ENCODE measurements around the gene ZNF554. TPM values are rescaled to one million over a fixed set of nuclear protein-coding genes. Genes with fewer than 3 reads are reported as not detected.

The ZNF554 gene
- polyA plus RNA-seq, 1 of the 3 experiments (the other 2 are of a cell fraction) = 1.7 TPM

DNA sequence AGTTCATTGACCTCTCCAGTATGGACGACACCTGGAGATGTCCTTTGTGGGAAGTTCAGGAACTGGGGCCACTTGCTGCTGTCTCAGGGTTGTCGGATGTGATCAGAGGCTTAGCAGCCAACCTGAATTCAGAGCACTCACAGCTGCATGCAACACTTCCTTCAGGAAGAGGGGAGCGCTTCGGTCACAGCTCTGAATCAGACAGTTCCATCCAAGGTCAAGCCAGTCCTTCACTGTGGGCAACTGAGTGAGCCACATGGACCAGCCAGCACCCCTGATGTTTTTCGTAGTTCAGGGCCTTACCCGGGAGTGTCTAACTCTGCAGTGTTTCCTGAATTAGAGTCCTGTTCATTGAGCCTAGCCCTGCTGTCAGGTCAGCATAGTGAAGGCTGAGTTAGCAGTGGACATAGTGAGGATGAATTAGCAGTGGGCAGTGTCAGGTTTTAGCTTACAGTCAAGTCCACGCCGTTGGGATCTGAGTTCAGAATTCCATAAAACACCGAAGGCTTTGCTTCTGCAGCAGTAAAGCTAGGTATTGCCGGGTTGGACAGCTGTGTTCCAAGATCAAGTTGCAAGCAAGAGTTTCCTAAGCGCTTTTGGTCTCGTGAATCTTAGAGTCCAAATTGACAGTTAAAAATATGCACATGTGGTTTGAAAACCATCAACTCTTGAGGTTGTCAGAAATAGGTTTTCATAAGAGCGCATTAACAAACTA is 26.7 kb downstream of the ZNF554 start:
- H3K36me3 ChIP-seq (replicated peaks in 1 of 2; ENCODE audit: control insufficient read depth in 1 of 2, insufficient read depth in 2 of 2, low read length in 1 of 2) = peaks cover 3 to 22% of the 10 kb centered on the region in 2 experiments
- WGBS (ENCODE audit: low lambda C conversion rate) = 78% methylated on average over 9 of the region's 13 CpGs
- peaks cover 6% of the 10 kb centered on the region for H3K9me3 ChIP-seq
- no peaks in the 10 kb centered on the region for H3F3A ChIP-seq (replicated peaks; ENCODE audit: insufficient read depth)
- ChIA-PET CTCF (no interaction called here), POLR2A (no interaction called here)
- H3K79me2 ChIP-seq (ENCODE audit: insufficient read depth) = peaks cover 62% of the 10 kb centered on the region
- no peak for DNase-seq
- no peak overlapping the region for H3K4me3 ChIP-seq (ENCODE audit: low read depth in 2 of 2, low read length in 1 of 2)
- H3K27ac ChIP-seq (ENCODE audit: low read depth in 2 of 2, low read length in 1 of 2) = no peak overlapping the region
- no peak overlapping the region for H3K9ac ChIP-seq
- no peak overlapping the region for H3K4me2 ChIP-seq
- peaks cover 0 to 5% of the 10 kb centered on the region in 2 experiments; a peak in 1 of 4 replicates for H3K4me1 ChIP-seq (ENCODE audit: control insufficient read depth in 1 of 2, insufficient read depth in 2 of 2, low read depth in 1 of 2, low read length in 1 of 2)
- no peaks in the 10 kb centered on the region for H3K27me3 ChIP-seq (ENCODE audit: insufficient read depth)
- H3K9me2 ChIP-seq = no peaks in the 10 kb centered on the region
- H2AFZ ChIP-seq (ENCODE audit: low read depth) = no peak overlapping the region
- H4K20me1 ChIP-seq (ENCODE audit: insufficient read depth) = no peaks in the 10 kb centered on the region
- TF ChIP-seq TCF12 (IDR thresholded peaks at IDR 0.05) (no peak), FOSL2 (IDR thresholded peaks at IDR 0.05; ENCODE audit: borderline replicate concordance, low read depth) (no peak), RCOR1 (IDR thresholded peaks at IDR 0.05; ENCODE audit: low read length) (no peak), GABPA (IDR thresholded peaks at IDR 0.05; ENCODE audit: low read depth) (no peak), EZH2phosphoT487 (IDR thresholded peaks at IDR 0.05; ENCODE audit: borderline replicate concordance, low read depth) (no peak), CHD2 (IDR thresholded peaks at IDR 0.05; ENCODE audit: low read length, partially characterized antibody) (no peak), TAF1 (IDR thresholded peaks at IDR 0.05; ENCODE audit: borderline replicate concordance, low read depth, low read length) (no peak), RAD21 (IDR thresholded peaks at IDR 0.05; ENCODE audit: low read length) (no peak), JUND (IDR thresholded peaks at IDR 0.05) (no peak)
- TF ChIP-seq, protein P1, sequence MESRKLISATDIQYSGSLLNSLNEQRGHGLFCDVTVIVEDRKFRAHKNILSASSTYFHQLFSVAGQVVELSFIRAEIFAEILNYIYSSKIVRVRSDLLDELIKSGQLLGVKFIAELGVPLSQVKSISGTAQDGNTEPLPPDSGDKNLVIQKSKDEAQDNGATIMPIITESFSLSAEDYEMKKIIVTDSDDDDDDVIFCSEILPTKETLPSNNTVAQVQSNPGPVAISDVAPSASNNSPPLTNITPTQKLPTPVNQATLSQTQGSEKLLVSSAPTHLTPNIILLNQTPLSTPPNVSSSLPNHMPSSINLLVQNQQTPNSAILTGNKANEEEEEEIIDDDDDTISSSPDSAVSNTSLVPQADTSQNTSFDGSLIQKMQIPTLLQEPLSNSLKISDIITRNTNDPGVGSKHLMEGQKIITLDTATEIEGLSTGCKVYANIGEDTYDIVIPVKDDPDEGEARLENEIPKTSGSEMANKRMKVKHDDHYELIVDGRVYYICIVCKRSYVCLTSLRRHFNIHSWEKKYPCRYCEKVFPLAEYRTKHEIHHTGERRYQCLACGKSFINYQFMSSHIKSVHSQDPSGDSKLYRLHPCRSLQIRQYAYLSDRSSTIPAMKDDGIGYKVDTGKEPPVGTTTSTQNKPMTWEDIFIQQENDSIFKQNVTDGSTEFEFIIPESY (IDR thresholded peaks at IDR 0.05; ENCODE audit: borderline replicate concordance, low read depth) = no peak
- TF ChIP-seq, protein P2, sequence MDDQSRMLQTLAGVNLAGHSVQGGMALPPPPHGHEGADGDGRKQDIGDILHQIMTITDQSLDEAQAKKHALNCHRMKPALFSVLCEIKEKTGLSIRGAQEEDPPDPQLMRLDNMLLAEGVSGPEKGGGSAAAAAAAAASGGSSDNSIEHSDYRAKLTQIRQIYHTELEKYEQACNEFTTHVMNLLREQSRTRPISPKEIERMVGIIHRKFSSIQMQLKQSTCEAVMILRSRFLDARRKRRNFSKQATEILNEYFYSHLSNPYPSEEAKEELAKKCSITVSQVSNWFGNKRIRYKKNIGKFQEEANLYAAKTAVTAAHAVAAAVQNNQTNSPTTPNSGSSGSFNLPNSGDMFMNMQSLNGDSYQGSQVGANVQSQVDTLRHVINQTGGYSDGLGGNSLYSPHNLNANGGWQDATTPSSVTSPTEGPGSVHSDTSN (IDR thresholded peaks at IDR 0.05) = no peak

DNA sequence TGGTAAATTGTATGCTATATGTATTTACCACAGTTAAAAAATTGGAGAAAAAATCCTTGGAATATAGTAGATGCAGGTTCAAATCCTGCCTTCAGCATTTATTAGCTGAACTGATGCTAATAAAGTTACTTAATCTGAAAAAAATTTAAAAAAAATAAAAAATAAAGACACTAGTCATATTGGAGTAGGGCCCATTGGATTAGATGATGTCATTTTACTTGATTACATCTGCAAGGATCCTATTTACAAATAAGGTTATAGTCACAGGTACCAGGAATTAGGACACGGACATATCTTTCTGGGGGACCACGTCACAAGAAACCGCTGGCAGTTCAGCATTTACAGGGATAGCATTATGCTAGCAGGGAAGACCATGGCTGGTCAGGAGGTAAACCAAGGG is 27.8 kb downstream of the ZNF554 start:
- H3K9ac ChIP-seq = no peak overlapping the region
- CTCF ChIA-PET = no interaction called here
- TF ChIP-seq, protein P3, sequence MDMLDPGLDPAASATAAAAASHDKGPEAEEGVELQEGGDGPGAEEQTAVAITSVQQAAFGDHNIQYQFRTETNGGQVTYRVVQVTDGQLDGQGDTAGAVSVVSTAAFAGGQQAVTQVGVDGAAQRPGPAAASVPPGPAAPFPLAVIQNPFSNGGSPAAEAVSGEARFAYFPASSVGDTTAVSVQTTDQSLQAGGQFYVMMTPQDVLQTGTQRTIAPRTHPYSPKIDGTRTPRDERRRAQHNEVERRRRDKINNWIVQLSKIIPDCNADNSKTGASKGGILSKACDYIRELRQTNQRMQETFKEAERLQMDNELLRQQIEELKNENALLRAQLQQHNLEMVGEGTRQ (IDR thresholded peaks at IDR 0.05; ENCODE audit: borderline replicate concordance, low read depth, low read length) = no peak
- TF ChIP-seq, protein P4, sequence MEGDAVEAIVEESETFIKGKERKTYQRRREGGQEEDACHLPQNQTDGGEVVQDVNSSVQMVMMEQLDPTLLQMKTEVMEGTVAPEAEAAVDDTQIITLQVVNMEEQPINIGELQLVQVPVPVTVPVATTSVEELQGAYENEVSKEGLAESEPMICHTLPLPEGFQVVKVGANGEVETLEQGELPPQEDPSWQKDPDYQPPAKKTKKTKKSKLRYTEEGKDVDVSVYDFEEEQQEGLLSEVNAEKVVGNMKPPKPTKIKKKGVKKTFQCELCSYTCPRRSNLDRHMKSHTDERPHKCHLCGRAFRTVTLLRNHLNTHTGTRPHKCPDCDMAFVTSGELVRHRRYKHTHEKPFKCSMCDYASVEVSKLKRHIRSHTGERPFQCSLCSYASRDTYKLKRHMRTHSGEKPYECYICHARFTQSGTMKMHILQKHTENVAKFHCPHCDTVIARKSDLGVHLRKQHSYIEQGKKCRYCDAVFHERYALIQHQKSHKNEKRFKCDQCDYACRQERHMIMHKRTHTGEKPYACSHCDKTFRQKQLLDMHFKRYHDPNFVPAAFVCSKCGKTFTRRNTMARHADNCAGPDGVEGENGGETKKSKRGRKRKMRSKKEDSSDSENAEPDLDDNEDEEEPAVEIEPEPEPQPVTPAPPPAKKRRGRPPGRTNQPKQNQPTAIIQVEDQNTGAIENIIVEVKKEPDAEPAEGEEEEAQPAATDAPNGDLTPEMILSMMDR (IDR thresholded peaks at IDR 0.05) = no peak
- no peak for TF ChIP-seq RAD21 (IDR thresholded peaks at IDR 0.05; ENCODE audit: low read length)
- TF ChIP-seq JUND (IDR thresholded peaks at IDR 0.05) = no peak
- TF ChIP-seq GABPA (IDR thresholded peaks at IDR 0.05; ENCODE audit: low read depth) = no peak
- no peak for TF ChIP-seq MEF2A (IDR thresholded peaks at IDR 0.05; ENCODE audit: borderline replicate concordance, low read depth)
- TF ChIP-seq ELF1 (IDR thresholded peaks at IDR 0.05) = no peak
- TF ChIP-seq FOXM1 (IDR thresholded peaks at IDR 0.05; ENCODE audit: low read depth) = no peak
- no peak for TF ChIP-seq NFIC (IDR thresholded peaks at IDR 0.05; ENCODE audit: borderline replicate concordance)
- TF ChIP-seq FOSL2 (IDR thresholded peaks at IDR 0.05; ENCODE audit: borderline replicate concordance, low read depth) = no peak
- TF ChIP-seq RCOR1 (IDR thresholded peaks at IDR 0.05; ENCODE audit: low read length) = no peak
- TF ChIP-seq, protein P2 (IDR thresholded peaks at IDR 0.05) = no peak
- TF ChIP-seq POLR2AphosphoS5 (IDR thresholded peaks at IDR 0.05; ENCODE audit: low read depth, low read length) = no peak
- TF ChIP-seq MXI1 (IDR thresholded peaks at IDR 0.05; ENCODE audit: low read depth, low read length) = no peak
- TF ChIP-seq, protein P5, sequence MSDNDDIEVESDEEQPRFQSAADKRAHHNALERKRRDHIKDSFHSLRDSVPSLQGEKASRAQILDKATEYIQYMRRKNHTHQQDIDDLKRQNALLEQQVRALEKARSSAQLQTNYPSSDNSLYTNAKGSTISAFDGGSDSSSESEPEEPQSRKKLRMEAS (IDR thresholded peaks at IDR 0.05; ENCODE audit: low read depth) = no peak
- no peak for TF ChIP-seq RXRA (IDR thresholded peaks at IDR 0.05; ENCODE audit: borderline replicate concordance, low read depth)

More for the DNA sequence above, 27.8 kb downstream of the ZNF554 start:
- Histone ChIP-seq H3K4me3 (ENCODE audit: low read depth in 2 of 2, low read length in 1 of 2) (no peak overlapping the region), H2AFZ (ENCODE audit: low read depth) (no peak overlapping the region), H3K27me3 (ENCODE audit: insufficient read depth) (no peaks in the 10 kb centered on the region), H3F3A (replicated peaks; ENCODE audit: insufficient read depth) (no peaks in the 10 kb centered on the region), H3K9me2 (no peaks in the 10 kb centered on the region), H3K4me2 (no peak overlapping the region), H3K9me3 (peaks cover 11% of the 10 kb centered on the region), H3K36me3 (replicated peaks in 1 of 2; ENCODE audit: control insufficient read depth in 1 of 2, insufficient read depth in 2 of 2, low read length in 1 of 2) (peaks cover 14 to 34% of the 10 kb centered on the region in 2 experiments), H3K4me1 (ENCODE audit: control insufficient read depth in 1 of 2, insufficient read depth in 2 of 2, low read depth in 1 of 2, low read length in 1 of 2) (peaks cover 0 to 2% of the 10 kb centered on the region in 2 experiments; a peak in 1 of 4 replicates), H3K79me2 (ENCODE audit: insufficient read depth) (peaks cover 55% of the 10 kb centered on the region), H4K20me1 (ENCODE audit: insufficient read depth) (no peaks in the 10 kb centered on the region), H3K27ac (ENCODE audit: low read depth in 2 of 2, low read length in 1 of 2) (no peak overlapping the region)
- 92% methylated on average over 3 of the region's 3 CpGs for WGBS (ENCODE audit: low lambda C conversion rate)
- POLR2A ChIA-PET = no interaction called here
- no peak for DNase-seq
